GM21786 (cell line): ENCODE data around the gene TMEM236.

Source experiments
- ATAC-seq: cut with Tn5 transposase; IDR thresholded peaks from one replicate; pipeline ENCODE4 v1.9.1; 2021; ENCODE audit not compliant: unreplicated experiment

Gene TMEM236

DNA sequence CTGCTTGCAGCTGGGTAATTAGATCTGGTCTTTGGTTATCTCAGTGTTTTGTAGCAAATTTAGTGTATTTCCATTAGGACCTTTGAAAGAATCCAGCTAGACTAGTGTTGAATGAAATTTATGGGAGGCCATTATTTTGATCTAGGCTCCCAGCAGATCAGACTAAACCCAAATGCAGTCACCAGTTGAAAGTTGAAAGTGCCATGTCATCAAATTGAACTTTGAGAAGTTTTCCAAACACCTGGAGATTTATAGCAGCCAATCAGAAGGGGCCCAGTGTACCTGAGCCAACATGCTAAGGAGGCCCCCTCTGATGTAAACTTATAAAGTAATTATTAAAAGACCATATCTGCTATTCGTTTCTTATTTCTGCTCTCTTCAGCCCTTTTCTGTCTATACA is 11.3 kb upstream of the TMEM236 start:
- no peak for ATAC-seq

GRCh38 chr10:17742918-17743317 is 9.1 kb upstream of the TMEM236 start:
- ATAC-seq: no peak

DNA sequence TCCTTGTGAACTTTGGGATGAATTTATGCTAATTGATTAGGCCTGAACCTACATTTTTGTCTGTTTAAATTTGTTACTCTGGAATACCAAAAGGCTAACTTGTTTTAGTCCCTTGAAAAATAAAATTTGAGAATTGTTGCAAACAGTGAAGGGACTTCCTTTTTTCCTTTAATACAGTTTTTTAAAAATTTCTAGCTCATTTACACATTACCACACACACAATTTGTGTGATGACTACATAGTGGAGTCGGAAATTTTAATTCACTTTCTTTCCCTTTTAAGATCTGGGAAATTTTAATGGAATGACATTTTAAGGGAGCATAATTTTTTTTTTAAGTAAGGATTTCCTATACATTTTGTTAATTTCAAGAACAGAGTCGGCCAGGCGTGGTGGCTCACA is 8.6 kb upstream of the TMEM236 start:
- ATAC-seq: no peak

- ATAC-seq: no peak
These were observed 7.6 kb upstream of the TMEM236 start for GRCh38 chr10:17744341-17744861.

DNA sequence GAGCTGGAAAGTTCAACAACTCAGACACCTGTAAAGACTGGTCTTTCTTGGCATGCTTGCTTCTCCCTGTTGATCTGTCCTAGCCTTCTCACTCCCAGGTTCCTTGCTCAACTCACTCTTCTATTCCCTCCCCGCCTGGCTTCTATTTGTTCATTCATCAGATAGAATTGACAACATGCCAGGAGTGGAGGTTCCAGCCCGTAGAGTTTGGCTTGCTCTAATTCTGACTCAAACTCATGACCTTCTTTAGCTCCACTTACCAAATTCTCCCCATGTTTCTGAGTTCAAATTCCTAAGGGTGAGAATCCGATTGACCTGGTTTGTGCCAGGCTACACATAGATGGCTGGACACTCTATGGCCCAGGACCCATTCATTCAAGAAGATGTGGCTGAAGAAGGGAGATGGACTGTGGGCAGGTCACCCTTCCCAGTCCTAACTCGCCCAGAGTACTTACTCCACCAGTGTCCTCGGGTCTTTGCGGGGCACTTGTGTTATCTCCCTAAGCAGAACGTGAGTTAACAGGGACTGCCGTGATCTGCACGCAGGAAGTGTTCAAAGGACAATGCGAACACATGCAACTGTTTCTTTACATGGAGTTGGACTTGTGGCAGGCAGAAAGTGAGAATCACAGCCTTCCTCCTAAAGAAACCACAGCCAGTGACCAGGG is 4.0 kb upstream of the TMEM236 start:
- no peak for ATAC-seq

- ATAC-seq: no peak
These were observed 2.1 kb upstream of the TMEM236 start for GRCh38 chr10:17749890-17750289.

DNA sequence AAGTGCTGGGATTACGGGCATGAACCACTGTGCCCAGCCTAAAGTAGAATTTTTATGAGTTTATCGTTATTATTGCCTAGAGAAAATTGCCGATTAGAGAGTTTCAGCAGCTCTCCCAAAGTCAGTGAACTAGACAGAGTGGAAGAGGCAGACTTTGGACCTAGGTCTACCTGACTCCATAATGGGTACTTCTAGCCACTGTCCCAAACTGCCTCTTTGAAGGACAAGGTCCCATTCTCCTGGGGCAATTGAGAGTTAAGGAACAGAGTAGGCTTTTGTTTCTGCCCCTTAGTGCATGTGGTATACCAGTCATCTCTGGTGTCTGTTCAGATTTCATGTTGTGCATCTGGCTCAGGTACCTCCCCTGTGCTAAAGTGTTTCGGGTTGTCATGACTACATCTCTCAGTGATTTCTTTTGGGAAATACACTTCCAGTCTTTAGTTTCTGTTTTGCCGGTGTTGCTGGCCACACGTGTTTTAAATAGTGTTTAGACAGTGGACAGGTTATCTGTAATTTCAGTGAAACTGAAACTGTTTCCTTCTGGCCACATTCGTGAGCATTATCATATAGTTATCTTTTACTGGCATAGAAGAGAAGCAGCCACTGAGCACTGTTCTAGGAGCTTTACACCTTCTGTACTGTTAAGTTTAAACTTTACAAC is 4.7 kb downstream of the TMEM236 start:
- peak; percentile 98 for ATAC-seq

DNA sequence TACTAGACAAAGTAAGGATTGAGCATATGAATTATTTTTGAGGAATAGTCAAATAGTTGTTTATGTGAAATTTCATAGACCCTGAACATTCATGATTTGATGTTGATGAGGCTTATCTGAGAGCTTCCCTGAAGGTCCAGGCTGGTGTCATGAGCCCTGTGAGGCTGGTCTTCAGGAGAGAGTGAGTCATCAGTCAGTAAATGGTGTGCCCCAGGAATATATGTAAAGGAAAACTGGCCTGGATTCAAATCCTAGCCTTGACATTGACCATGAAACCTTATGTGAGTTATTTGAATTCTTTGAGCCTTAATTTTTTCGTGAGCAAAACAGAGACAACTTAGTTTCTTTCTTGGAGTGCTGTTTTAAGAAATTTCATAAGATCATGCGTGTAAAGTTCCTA is 6.2 kb downstream of the TMEM236 start:
- no peak for ATAC-seq

DNA sequence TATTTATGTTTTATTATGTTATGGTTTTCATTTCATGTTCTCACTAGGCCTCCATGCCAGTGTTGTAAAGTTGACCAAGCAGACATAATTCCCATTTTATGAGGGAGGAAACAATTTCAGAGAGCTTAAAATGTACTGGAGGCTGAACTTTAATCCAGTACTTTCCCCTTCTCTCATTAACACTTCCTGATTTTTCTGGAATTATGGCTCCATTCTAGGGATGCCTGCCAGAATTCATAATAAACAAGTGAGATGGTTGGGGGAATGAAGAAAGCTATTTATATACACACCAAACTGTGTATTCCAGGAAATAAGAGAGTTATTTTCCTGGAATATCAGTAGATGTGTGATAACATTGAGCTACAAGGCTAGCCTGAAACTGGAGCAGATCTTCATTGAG is 6.9 kb downstream of the TMEM236 start:
- ATAC-seq: no peak

- ATAC-seq: no peak
These were observed 12.1 kb downstream of the TMEM236 start for GRCh38 chr10:17764142-17764541.

DNA sequence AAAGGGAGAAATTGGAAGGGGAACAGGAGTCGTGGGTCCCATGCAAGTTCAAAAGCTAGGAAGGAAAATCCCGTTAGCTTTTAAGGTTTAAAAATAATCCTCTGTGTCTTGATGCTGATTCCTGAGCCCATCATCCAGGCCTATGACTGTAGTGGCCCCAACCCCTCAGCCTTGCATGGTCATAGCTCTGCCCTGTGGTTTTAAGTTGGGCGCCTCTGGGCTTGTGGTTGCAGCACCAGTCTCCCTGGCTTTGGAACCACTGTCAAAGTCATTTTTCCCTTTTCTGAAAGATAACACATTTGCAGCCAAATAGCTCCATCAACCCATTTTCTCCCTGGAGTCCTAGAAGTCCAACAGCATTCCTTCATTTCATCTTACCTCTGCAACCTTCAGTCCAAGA is 13.6 kb downstream of the TMEM236 start:
- ATAC-seq: no peak

- ATAC-seq: no peak
These were observed 14.7 kb downstream of the TMEM236 start for GRCh38 chr10:17766731-17767130.

DNA sequence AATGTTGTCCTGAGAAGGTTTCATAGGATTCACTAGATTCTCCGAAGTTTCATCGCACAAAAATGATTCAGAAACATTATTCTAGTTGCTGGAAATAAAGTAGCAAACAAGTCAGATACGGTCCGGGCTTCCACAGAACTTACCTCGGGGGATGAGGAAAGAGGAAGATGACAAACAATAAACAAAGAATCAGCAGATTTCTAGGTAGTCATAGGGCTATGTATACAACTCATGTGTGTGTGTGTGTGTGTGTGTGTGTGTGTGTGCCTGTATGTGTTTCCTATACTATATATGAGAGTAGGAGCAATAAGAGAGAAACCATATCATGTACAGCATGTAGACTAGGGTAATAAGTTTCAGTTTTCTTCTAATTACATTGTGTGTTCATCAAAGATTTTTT is 16.5 kb downstream of the TMEM236 start:
- ATAC-seq: no peak

DNA sequence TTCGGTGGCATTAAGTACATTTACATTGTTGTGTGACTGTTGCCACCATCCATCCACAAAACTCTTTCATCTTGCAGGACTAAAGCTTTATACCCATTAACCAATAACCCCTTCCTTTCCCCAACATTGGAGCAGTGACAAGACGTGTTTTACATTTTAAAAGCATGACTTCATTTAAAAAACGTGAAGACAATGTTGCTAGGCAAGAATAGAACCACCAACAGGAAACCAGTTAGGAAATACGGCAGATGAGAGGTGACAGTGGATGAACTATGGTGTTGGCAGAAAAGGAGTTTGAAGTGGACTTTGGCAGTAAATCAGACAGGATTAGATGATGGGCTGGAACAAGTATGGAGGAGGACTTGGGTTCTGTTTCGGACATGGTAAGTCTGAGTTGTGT is 17.0 kb downstream of the TMEM236 start:
- no peak for ATAC-seq

- ATAC-seq: no peak
These were observed 19.0 kb downstream of the TMEM236 start for GRCh38 chr10:17771017-17771416.

GRCh38 chr10:17779784-17780183 is 27.8 kb downstream of the TMEM236 start:
- ATAC-seq: no peak

GRCh38 chr10:17780727-17781126 is 28.7 kb downstream of the TMEM236 start:
- ATAC-seq: no peak

DNA sequence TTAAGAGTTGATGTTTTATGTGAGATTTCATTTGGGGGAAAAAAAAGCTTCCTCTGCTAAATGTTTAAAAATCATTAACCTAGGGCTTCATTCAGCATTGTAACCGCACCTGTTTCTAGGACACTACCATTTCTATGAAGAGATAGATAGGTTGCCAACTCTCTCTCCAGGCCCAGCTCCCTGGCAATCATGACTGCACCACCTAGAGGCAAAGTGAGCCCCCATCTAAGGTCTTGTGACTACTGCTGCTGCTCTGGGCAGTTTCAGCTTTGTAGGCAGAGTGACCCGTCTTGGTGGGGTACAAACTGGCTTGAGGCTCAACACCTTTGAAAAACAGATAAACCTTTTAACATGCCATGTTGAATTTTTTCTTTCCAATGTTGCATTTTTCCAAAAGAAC is 29.9 kb downstream of the TMEM236 start:
- no peak for ATAC-seq

DNA sequence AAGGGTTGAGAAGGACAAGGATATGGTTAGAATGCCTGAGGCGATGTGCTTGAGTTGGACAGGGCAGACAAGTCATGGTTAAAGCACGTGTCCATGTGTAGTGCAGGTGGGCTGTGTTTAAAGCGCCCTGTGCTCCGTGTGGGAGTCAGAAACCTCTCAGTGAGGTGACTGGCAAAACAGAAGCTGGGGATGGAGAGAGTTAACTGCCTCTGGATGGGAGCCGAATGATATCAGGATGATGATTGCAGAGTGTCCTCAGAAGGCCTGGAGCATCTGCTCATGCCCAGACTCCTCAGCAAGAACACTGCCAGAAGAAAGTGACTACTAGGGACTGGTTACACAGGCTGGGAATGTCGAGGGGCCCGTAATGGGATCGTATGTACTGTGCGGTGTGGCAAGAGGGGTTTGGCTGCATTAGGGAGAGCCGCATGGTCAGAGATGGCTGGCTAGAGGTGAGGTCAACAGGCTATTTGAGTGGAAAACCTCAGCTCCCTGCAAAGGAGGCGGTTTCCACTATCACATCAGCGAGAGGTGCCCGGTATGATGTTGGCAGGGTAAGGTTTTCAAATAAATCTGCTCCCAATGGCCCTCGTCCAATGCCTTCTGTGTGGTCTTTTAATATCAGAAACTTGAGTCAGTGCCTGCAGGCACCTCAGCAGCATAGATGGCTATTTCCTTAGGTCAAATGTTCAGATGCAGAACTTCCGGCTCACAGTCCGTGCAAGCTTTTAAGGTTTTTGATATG is 31.1 kb downstream of the TMEM236 start:
- ATAC-seq: no peak

DNA sequence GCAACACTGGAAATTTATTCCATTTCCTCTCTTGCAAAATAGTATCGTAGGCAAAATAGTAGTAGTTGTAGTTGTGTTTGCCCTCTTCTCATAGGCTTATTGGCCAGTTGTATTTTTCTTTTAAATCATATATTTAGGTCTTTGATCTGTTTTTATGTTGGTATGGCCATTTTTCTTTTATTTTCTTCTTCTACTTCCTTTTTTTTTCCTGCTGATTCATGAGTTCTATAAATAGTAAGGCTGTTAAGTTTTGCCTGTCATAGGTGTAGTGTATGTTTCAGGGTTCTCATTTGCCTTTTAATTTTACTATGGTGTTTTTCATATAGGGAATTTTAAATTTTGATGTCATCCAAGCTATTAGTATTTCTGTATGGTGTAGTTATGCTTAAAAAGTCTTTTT is 31.8 kb downstream of the TMEM236 start:
- no peak for ATAC-seq

DNA sequence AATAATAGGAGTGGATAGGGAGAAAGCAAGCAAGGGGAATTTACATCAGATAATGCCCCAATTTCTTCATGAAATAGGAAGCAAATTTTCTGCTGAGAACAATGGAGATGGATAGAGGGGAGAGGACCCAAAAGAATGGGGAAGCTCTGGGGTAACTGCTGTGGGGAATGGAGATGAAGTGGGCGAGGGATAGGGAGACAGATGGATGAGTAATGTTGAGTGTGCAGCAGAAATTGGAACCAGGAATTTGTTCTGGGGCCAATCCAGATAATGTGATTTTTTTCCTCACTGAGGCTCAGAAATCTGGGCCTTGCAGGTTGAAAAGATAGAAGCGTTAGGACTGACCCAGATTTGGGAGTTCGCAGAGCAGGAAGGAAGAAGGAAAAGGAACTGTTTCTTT is 32.7 kb downstream of the TMEM236 start:
- ATAC-seq: no peak
